ENCODE measurements around the gene SKIC8.
"Not testable (repeated sequence)": the region's sequence is repeated elsewhere in the genome, so short reads cannot be mapped to it uniquely, and the experiment has no call there.

The SKIC8 gene

GRCh38 chr15:78255421-78256043 is 43.9 kb downstream of the SKIC8 start:
- no peak for DNase-seq (ENCODE audit: low read depth)
- no peak for TF ChIP-seq CTCF (IDR thresholded peaks at IDR 0.05; ENCODE audit: control insufficient read depth, insufficient read depth, low read depth, low read length, missing control alignments)
- H3K4me3 ChIP-seq (ENCODE audit: control insufficient read depth, low read depth, low read length): no peak overlapping the region

GRCh38 chr15:78251136-78251535 is 48.3 kb downstream of the SKIC8 start:
- no peak for TF ChIP-seq CTCF (IDR thresholded peaks at IDR 0.05; ENCODE audit: control insufficient read depth, insufficient read depth, low read depth, low read length, missing control alignments)
- DNase-seq (ENCODE audit: low read depth): no peak
- H3K4me3 ChIP-seq (ENCODE audit: control insufficient read depth, low read depth, low read length): no peak overlapping the region

GRCh38 chr15:78249131-78249530 is 50.3 kb downstream of the SKIC8 start:
- no peak for DNase-seq (ENCODE audit: low read depth)
- H3K4me3 ChIP-seq (ENCODE audit: control insufficient read depth, low read depth, low read length): no peak overlapping the region
- no peak for TF ChIP-seq CTCF (IDR thresholded peaks at IDR 0.05; ENCODE audit: control insufficient read depth, insufficient read depth, low read depth, low read length, missing control alignments)

GRCh38 chr15:78247911-78248310 is 51.5 kb downstream of the SKIC8 start:
- no peak for DNase-seq (ENCODE audit: low read depth)
- TF ChIP-seq CTCF (IDR thresholded peaks at IDR 0.05; ENCODE audit: control insufficient read depth, insufficient read depth, low read depth, low read length, missing control alignments): no peak
- H3K4me3 ChIP-seq (ENCODE audit: control insufficient read depth, low read depth, low read length): no peak overlapping the region

GRCh38 chr15:78245976-78246620 is 53.3 kb downstream of the SKIC8 start:
- DNase-seq (ENCODE audit: low read depth); H3K4me3 ChIP-seq (ENCODE audit: control insufficient read depth, low read depth, low read length): not testable (repeated sequence)

- H3K4me3 ChIP-seq (ENCODE audit: control insufficient read depth, low read depth, low read length); DNase-seq (ENCODE audit: low read depth): not testable (repeated sequence)
Observed at GRCh38 chr15:78245392-78245791, 54.0 kb downstream of the SKIC8 start.

GRCh38 chr15:78244893-78245292 is 54.5 kb downstream of the SKIC8 start:
- H3K4me3 ChIP-seq (ENCODE audit: control insufficient read depth, low read depth, low read length): no peak overlapping the region
- no peak for DNase-seq (ENCODE audit: low read depth)
- no peak for TF ChIP-seq CTCF (IDR thresholded peaks at IDR 0.05; ENCODE audit: control insufficient read depth, insufficient read depth, low read depth, low read length, missing control alignments)

- no peak overlapping the region for H3K4me3 ChIP-seq (ENCODE audit: control insufficient read depth, low read depth, low read length)
- no peak for DNase-seq (ENCODE audit: low read depth)
- no peak for TF ChIP-seq CTCF (IDR thresholded peaks at IDR 0.05; ENCODE audit: control insufficient read depth, insufficient read depth, low read depth, low read length, missing control alignments)
Observed at GRCh38 chr15:78244101-78244500, 55.3 kb downstream of the SKIC8 start.

All from AG09309 (cell line).